H1 (cell line): ENCODE data around the gene ZFPL1. TPM values are rescaled to one million over a fixed set of nuclear protein-coding genes. Genes with fewer than 3 reads are reported as not detected.

Source experiments
- BRCA1 ChIP-seq: IDR thresholded peaks from 2 replicates; pipeline ENCODE4 v1.6.1; 2012; ENCODE audit warnings: low read depth, low read length, improper control_type of control experiment
- E2F6 ChIP-seq: IDR thresholded peaks from 2 replicates; pipeline ENCODE4 v1.6.1; 2012; ENCODE audit warnings: inconsistent platforms
- RFX5 ChIP-seq: IDR thresholded peaks from 2 replicates; pipeline ENCODE4 v1.6.1; 2011; ENCODE audit warnings: low read depth, low read length, improper control_type of control experiment, borderline replicate concordance
- SIX5 ChIP-seq: IDR thresholded peaks from 2 replicates; pipeline ENCODE4 v1.6.1; 2011; ENCODE audit warnings: mild to moderate bottlenecking, low read depth, low read length
- SP1 ChIP-seq: IDR thresholded peaks from 2 replicates; pipeline ENCODE4 v1.6.1; 2011; ENCODE audit warnings: low read depth, low read length
- TBP ChIP-seq: IDR thresholded peaks from 2 replicates; pipeline ENCODE4 v1.6.1; 2011; ENCODE audit warnings: low read depth, low read length, improper control_type of control experiment
- polyA plus RNA-seq, 7 experiments: library from polyadenylated mRNA; depleted of rRNA in 3 of 7; stranded (reverse) in 5 of 7; unstranded in 2 of 7; fragments of >200 nt in 5 of 7; fragments of 200-250 nt in 2 of 7; gene quantifications; 1 replicate in 5 of 7; 2 replicates in 1 of 7; 4 replicates in 1 of 7; pipeline versions ENCODE4 v1.2.1 to v1.2.3, GENCODE V29; 2011 to 2013; ENCODE audit warnings: missing spikeins in 2 of 7, mixed read lengths in 2 of 7
- total RNA-seq: library from RNA; stranded (reverse); fragmentation: NEBNext Ultra II Directional; extraction: Animal tissue kit (Norgen Biotek cat#: 25700); gene quantifications from 2 replicates; pipeline ENCODE4 v1.2.1, GENCODE V29; 2021
- TF ChIP-seq, protein P1 (sequence below), 3 experiments: IDR thresholded peaks; 1 replicate in 2 of 3; 2 replicates in 1 of 3; pipeline versions ENCODE4 v1.5.1 to v1.6.1; 2011; ENCODE audit warnings: low read length in 3 of 3, mild to moderate bottlenecking in 3 of 3, inconsistent platforms in 2 of 3, low read depth in 1 of 3, moderate library complexity in 1 of 3; ENCODE audit not compliant: insufficient read depth in 1 of 3; ENCODE audit errors: control extremely low read depth in 1 of 3

ZFPL1 gene
- total and polyA plus RNA-seq, 2 of the 8 experiments (the other 6 are each of a cell fraction or from before 2014, with no cell fraction given), result 21.5 to 76.8 TPM

GRCh38 chr11:65120831-65121230 lies 36.8 kb downstream of the ZFPL1 start (continued):
- TF ChIP-seq, protein P1, sequence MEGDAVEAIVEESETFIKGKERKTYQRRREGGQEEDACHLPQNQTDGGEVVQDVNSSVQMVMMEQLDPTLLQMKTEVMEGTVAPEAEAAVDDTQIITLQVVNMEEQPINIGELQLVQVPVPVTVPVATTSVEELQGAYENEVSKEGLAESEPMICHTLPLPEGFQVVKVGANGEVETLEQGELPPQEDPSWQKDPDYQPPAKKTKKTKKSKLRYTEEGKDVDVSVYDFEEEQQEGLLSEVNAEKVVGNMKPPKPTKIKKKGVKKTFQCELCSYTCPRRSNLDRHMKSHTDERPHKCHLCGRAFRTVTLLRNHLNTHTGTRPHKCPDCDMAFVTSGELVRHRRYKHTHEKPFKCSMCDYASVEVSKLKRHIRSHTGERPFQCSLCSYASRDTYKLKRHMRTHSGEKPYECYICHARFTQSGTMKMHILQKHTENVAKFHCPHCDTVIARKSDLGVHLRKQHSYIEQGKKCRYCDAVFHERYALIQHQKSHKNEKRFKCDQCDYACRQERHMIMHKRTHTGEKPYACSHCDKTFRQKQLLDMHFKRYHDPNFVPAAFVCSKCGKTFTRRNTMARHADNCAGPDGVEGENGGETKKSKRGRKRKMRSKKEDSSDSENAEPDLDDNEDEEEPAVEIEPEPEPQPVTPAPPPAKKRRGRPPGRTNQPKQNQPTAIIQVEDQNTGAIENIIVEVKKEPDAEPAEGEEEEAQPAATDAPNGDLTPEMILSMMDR (IDR thresholded peaks at IDR 0.05; ENCODE audit: control extremely low read depth in 1 of 3, insufficient read depth in 1 of 3, low read depth in 1 of 3, low read length in 3 of 3), result no peak
- TF ChIP-seq SIX5 (no peak), TBP (no peak), SP1 (no peak), BRCA1 (no peak), E2F6 (no peak), RFX5 (no peak)
- TF ChIP-seq, all 59 proteins: peak for 0
